Skeletal muscle cell (primary cell): ENCODE data around the gene COL11A2.
"Not testable (repeated sequence)": the region's sequence is repeated elsewhere in the genome, so short reads cannot be mapped to it uniquely, and the experiment has no call there.

Experiments
- DNase-seq: peaks from one replicate; pipeline ENCODE4 v3.0.0-alpha.2; 2010; ENCODE audit warnings: low read depth
- H3K4me3 ChIP-seq: 2 replicates; pipeline ENCODE4 v1.5.1; 2011; ENCODE audit warnings: low read depth, mild to moderate bottlenecking, control low read depth, low read length, moderate library complexity

COL11A2 gene

DNA sequence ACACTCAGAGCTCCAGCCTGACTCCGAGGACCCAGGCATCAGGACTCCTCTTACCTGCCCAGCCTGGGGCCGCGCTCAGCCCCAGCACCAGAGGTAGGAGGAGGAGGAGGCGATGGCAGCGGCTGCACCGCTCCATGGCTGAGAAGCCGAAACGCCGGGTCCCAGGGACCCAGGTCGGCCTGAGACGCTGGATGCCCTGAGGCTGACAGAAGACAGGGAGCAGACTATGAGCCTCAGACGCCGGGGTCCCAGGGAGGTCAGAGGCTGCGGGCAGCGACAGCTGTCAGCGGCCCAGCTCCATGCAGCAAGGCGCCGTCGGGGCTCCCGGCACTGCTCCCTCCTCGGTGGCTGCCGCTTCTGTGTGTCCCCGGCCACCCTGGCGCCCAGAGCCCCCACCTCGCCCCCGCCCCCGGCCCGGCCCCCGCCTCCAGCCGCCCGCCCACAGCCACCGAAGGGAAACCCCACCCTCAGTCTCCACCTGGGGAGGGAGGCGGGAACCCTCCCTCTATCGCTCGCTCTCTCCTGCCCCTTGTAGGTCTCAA, at the start of gene COL11A2:
Gene COL11A2 (minus strand): TSS at position 363 of the 542 bp plus-strand sequence. CDS start 227 bp downstream, at position 136.
- H3K4me3 ChIP-seq: peak within 1 kb of the TSS; percentile 42
- DNase-seq: no peak

- no peak for DNase-seq
- H3K4me3 ChIP-seq: no peak overlapping the region
Observed at GRCh38 chr6:33241968-33242367, 49.7 kb upstream of the COL11A2 start.

DNA sequence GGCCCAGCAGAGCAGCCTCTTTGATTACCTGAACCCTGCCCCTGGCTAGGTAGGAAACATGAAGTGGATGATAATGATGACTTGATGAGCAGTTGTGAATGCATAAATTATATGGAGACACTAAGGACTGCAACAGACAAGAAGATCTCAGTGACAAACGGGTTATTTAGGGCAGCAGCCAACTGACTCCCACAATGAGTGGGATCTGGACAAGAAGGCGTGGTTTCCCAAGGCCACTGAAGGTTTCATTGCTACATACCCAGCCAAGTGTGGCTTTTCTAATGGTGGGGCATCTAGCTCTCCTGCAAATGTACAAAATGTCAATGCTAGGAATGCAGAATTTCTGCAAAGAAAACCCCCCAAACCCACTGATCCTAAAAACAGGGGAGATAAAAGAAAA, 45.5 kb upstream of the COL11A2 start:
- DNase-seq: no peak
- no peak overlapping the region for H3K4me3 ChIP-seq

- H3K4me3 ChIP-seq: no peak overlapping the region
- no peak for DNase-seq
Observed at GRCh38 chr6:33236852-33237251, 44.6 kb upstream of the COL11A2 start.

- DNase-seq: no peak
Observed at GRCh38 chr6:33236328-33236727, 44.1 kb upstream of the COL11A2 start.

GRCh38 chr6:33235221-33235634, 43.0 kb upstream of the COL11A2 start:
- no peak for DNase-seq
- no peak overlapping the region for H3K4me3 ChIP-seq

More at GRCh38 chr6:33236328-33236727, 44.1 kb upstream of the COL11A2 start:
- no peak overlapping the region for H3K4me3 ChIP-seq

DNA sequence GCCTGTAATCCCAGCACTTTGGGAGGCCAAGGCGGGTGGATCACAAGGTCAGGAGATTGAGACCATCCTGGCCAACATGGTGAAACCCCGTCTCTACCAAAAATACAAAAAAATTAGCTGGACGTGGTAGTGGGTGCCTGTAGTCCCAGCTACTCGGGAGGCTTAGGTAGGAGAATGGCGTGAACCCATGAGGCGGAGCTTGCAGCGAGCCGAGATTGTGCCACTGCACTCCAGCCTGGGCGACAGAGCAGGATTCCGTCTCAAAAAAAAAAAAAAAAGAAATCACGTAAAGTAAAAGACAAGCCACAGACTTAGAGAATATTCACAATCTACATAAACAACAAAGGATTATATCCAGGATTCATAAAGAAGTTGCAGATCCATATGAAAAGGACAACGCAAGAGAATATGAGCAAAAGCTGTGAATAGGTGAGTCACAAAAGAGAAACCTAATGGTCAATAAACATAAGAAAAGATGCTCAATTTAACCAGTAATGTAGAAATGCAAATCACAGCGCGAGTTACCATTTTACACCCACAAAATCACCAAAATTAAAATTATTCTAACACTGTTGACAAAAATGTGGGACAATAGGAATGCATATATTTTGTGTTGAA, 34.3 kb upstream of the COL11A2 start:
- not testable (repeated sequence) for DNase-seq, H3K4me3 ChIP-seq

DNA sequence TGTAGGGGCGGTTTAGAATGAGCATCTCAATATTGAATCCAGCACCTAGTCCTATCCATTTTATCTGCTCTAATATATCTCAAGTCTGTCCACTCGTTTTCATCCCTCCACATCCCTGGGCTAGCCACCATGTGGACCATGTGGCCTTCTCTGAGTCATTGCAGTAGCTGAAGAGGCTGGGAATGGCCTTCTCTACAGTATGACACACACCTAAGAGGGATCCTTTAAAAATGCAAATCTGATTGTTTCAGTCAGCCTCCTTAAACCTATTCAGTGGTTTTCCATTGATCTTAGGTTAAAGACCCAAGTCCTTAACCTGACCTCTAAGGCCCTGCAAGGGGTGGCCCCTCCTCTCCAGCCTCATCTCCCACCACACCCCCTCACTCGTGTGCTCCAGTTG, 25.4 kb upstream of the COL11A2 start:
- no peak overlapping the region for H3K4me3 ChIP-seq
- DNase-seq: no peak

DNA sequence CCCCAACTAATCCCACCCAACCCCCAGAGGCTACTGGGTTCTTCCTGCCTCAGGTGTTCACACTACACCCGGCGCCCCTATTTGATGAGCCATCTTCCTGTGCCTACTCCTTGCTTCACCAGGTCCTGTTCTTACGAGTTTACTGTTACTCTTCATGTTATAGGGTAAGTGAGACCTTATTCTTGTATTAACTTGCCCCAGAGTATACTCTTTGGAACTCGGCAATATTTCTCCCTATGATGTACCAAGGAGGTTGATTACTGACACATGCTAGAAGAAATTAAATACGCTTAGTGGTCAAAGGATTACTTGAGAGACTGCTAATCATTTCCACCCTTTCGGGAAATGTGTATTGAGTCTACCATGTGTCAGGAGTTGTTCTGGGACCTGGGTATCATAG, 25.0 kb upstream of the COL11A2 start:
- no peak for DNase-seq
- H3K4me3 ChIP-seq: no peak overlapping the region

- no peak for DNase-seq
- no peak overlapping the region for H3K4me3 ChIP-seq
Observed at GRCh38 chr6:33216117-33216649, 23.9 kb upstream of the COL11A2 start.

- H3K4me3 ChIP-seq: no peak overlapping the region
Observed at GRCh38 chr6:33215271-33216116, 23.2 kb upstream of the COL11A2 start.

GRCh38 chr6:33213989-33214335, 21.7 kb upstream of the COL11A2 start:
- DNase-seq: no peak
- H3K4me3 ChIP-seq: peak overlapping the region; percentile 58

More at GRCh38 chr6:33215271-33216116, 23.2 kb upstream of the COL11A2 start:
- DNase-seq: no peak

DNA sequence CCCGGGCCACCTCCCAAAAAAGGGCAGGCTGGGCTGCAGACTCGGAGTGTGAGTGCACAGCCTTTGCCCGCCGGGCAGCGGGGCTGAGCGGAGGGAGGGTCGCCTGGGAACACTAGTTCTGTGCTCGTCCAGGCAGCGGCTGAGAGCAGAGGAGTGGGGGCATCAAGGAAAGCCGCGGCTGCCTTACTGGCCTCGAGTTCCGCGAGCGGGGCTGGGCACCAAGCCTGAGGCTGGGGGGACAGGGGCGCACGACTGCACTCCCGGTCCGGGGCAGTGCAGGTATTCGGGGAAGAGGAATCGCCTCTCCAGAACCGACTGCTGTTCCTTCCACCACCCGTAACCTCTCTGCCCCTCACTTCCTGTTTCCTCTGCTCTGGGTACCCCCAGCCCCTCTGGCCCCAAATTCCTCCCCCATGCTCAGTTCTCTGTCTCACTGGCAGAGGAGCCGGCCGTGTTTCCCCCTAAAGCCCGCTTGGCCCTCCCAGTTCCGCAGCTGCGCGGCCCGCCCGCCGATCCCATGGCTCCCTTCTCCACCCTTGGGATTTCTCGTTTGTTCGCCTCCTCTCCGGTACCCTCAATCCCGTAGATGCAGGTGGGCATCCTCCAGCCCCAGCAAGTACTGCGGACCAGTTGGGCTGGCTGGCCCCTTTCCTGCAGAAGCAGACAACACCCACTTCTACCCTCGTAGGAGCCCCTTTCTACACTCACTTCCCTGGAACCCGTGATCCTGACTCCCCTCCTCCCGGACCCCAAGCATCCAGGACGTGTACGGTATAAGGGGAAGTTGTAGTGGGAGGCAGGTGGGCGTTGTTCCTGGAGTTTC, 21.1 kb upstream of the COL11A2 start:
- no peak for DNase-seq
- peak overlapping the region; percentile 58 for H3K4me3 ChIP-seq

- peak overlapping the region; percentile 58 for H3K4me3 ChIP-seq
Observed at GRCh38 chr6:33212857-33213165, 20.5 kb upstream of the COL11A2 start.

DNA sequence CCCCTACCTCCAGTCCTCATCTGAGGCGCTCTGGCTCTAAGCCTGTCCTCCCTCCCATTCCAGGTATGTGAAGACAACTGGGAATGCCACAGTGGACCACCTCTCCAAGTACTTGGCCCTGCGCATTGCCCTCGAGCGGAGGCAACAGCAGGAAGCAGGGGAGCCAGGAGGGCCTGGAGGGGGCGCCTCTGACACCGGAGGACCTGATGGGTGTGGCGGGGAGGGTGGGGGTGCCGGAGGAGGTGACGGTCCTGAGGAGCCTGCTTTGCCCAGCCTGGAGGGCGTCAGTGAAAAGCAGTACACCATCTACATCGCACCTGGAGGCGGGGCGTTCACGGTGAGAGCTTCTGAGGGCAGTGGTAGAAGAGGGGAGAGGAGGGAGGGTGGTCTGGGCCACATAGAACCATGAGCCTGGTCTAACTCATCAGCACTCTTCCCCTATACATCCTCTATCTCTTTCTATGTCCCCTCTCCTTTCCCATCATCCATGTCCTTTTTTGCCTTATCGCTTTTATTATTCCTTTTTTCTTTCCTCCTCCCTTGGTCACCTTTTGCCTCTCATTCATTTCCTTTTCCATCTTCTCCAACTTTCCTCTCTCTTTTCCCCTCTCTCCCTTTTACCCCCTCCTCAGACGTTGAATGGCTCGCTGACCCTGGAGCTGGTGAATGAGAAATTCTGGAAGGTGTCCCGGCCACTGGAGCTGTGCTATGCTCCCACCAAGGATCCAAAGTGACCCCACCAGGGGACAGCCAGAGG, 19.6 kb upstream of the COL11A2 start:
- no peak for DNase-seq
- H3K4me3 ChIP-seq: no peak overlapping the region

More at GRCh38 chr6:33212857-33213165, 20.5 kb upstream of the COL11A2 start:
- no peak for DNase-seq

DNA sequence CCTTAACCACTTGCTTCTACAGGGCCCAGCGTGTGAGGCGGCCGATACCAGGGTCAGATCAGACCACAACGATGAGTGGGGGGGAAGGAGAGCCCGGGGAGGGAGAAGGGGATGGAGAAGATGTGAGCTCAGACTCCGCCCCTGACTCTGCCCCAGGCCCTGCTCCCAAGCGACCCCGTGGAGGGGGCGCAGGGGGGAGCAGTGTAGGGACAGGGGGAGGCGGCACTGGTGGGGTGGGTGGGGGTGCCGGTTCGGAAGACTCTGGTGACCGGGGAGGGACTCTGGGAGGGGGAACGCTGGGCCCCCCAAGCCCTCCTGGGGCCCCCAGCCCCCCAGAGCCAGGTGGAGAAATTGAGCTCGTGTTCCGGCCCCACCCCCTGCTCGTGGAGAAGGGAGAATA, 18.9 kb upstream of the COL11A2 start:
- no peak overlapping the region for H3K4me3 ChIP-seq
- DNase-seq: no peak

- H3K4me3 ChIP-seq: no peak overlapping the region
- DNase-seq: no peak
Observed at GRCh38 chr6:33209856-33210255, 17.6 kb upstream of the COL11A2 start.

DNA sequence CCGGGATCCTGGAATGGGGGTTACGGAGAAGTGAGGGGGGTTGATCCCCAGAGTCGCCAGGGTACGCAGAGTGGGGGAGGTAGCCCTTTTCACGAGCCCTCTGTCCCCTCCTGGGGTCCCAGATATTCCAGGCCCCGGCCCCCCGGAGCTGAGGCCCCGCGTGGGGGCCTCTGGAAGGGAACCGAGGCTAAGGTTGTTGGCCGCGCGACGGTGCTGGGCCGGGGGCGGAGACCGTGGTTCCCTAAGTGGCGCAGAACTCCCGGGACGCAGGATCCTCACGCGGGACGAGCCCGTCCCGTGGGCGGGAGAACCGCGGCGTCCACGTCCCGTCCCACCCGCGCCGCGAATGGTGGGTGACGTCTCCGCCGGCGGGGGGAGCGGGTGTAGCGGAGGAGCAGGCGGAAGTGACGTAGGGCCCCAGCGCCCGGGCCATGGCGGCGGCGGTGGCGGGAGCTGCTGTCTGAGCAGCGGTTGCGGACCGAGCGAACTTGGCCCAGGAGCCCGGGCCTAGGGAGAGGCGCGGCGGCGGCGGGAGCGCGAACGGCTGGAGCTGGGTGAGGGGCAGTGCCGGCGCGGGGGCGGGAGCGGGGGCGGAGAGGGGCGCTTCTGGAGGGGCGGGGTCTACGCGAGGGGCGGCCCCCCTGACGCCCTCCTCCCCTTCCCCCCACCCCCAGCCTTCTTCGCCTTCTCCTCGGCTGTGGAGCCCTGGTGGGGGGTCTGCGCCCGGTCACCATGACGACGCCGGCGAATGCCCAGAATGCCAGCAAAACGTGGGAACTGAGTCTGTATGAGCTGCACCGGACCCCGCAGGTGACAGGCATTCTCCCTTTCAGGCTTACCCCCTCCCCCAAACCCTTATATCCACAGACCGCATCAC, 16.1 kb upstream of the COL11A2 start, which contains the start of gene RING1:
Gene RING1 (plus strand): TSS at position 410 of the 877 bp plus-strand sequence. CDS start 323 bp downstream, at position 733.
- no peak for DNase-seq
- peak within 1 kb of the TSS; percentile 95 for H3K4me3 ChIP-seq
